ENCODE results near the gene MAD2L2. TPM values are rescaled to one million over a fixed set of nuclear protein-coding genes. Genes with fewer than 3 reads are reported as not detected.

MAD2L2 gene
- total and polyA plus RNA-seq, 9 of the 15 experiments (the other 6 are each of a cell fraction or from before 2014, with no cell fraction given) = 12.4 to 286 (median 143) TPM

- TF ChIP-seq, protein P1, sequence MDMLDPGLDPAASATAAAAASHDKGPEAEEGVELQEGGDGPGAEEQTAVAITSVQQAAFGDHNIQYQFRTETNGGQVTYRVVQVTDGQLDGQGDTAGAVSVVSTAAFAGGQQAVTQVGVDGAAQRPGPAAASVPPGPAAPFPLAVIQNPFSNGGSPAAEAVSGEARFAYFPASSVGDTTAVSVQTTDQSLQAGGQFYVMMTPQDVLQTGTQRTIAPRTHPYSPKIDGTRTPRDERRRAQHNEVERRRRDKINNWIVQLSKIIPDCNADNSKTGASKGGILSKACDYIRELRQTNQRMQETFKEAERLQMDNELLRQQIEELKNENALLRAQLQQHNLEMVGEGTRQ (CRISPR knock-in tag; IDR thresholded peaks at IDR 0.05) = no peak
- TF ChIP-seq BRF1 (IDR thresholded peaks at IDR 0.05; ENCODE audit: borderline replicate concordance, extremely low read depth, insufficient read length) (no peak), NONO (IDR thresholded peaks at IDR 0.05; ENCODE audit: low read depth in 2 of 2, low read length in 1 of 2) (peak in 1 of 2 experiments; percentile 84; a peak in 2 of 4 replicates), CAMTA2 (CRISPR knock-in tag; conservative IDR thresholded peaks at IDR 0.05) (no peak), KHSRP (IDR thresholded peaks at IDR 0.05) (no peak), ZKSCAN3 (CRISPR knock-in tag; IDR thresholded peaks at IDR 0.05) (no peak)
- TF ChIP-seq, protein P2, sequence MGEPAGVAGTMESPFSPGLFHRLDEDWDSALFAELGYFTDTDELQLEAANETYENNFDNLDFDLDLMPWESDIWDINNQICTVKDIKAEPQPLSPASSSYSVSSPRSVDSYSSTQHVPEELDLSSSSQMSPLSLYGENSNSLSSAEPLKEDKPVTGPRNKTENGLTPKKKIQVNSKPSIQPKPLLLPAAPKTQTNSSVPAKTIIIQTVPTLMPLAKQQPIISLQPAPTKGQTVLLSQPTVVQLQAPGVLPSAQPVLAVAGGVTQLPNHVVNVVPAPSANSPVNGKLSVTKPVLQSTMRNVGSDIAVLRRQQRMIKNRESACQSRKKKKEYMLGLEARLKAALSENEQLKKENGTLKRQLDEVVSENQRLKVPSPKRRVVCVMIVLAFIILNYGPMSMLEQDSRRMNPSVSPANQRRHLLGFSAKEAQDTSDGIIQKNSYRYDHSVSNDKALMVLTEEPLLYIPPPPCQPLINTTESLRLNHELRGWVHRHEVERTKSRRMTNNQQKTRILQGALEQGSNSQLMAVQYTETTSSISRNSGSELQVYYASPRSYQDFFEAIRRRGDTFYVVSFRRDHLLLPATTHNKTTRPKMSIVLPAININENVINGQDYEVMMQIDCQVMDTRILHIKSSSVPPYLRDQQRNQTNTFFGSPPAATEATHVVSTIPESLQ (CRISPR knock-in tag; IDR thresholded peaks at IDR 0.05) = no peak
Measured at GRCh38 chr1:11650331-11650991, 30.5 kb downstream of the MAD2L2 start (continued).
